Measurements from ENCODE around the gene UBE2F.

The UBE2F gene

DNA sequence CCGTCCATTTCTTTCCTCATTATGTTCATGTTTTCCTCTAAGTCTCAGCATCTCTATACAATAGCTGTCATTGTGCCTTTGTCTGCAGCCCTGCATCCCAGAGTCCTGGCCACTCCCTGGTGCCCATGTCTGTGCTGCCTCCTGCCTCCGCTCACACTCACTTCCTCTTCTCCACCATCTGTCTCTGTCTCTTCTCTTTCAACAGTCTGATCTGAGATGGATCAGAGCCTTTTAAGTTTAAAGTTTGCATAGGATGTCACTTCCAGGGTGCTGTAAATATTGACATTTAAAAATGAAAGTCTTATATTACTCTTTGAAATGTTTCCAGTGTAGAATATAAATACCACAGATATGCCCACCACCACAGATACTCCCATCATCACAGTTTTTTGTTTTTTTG is 42.7 kb downstream of the UBE2F start:
- H3K79me2 ChIP-seq (ENCODE audit: low read length): no peaks in the 10 kb centered on the region
- H3K9me3 ChIP-seq (ENCODE audit: insufficient read depth, low read length): no peaks in the 10 kb centered on the region
- H4K20me1 ChIP-seq (ENCODE audit: insufficient read depth, low read length): no peaks in the 10 kb centered on the region
- no peaks in the 10 kb centered on the region for H3K36me3 ChIP-seq (replicated peaks; ENCODE audit: low read depth, low read length)
- no peaks in the 10 kb centered on the region for H3K27me3 ChIP-seq (ENCODE audit: low read depth, low read length)
- TF ChIP-seq EZH2phosphoT487 (IDR thresholded peaks at IDR 0.05; ENCODE audit: low read depth): no peak
- no peak for TF ChIP-seq CTCF (IDR thresholded peaks at IDR 0.05; ENCODE audit: low read depth, low read length)
- H2AFZ ChIP-seq (ENCODE audit: low read depth, low read length): no peak overlapping the region
- no peak overlapping the region for H3K27ac ChIP-seq (ENCODE audit: low read length)
- H3K9ac ChIP-seq (ENCODE audit: low read length): no peak overlapping the region
- H3K4me3 ChIP-seq (ENCODE audit: low read length): no peak overlapping the region
- H3K4me2 ChIP-seq (ENCODE audit: low read length): no peak overlapping the region
- H3K4me1 ChIP-seq (ENCODE audit: low read length): no peaks in the 10 kb centered on the region; the same call in 1 of the 2 replicates

DNA sequence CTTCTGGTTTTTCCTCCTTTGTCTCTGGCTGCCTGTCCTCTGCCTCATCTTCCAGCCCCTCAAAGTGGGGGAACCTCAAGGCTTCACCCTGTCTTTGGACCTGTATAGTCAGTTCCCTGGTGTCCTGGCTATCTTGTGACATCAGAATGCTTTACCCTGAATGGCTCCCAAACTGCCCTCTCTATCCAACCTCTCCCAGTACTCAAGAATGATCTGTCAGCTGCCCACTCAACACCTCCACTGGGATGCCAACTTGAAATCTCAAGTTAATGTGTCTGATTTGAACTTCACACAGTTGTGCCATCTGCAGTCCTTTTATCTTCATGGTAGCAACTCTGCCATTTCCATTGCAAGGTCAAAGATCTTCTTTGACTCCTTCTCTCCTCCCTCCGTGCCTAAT is 43.8 kb downstream of the UBE2F start:
- Histone ChIP-seq H3K27ac (ENCODE audit: low read length) (no peak overlapping the region), H3K79me2 (ENCODE audit: low read length) (no peaks in the 10 kb centered on the region), H2AFZ (ENCODE audit: low read depth, low read length) (no peak overlapping the region), H3K9ac (ENCODE audit: low read length) (no peak overlapping the region), H3K9me3 (ENCODE audit: insufficient read depth, low read length) (no peaks in the 10 kb centered on the region), H4K20me1 (ENCODE audit: insufficient read depth, low read length) (no peaks in the 10 kb centered on the region), H3K36me3 (replicated peaks; ENCODE audit: low read depth, low read length) (no peaks in the 10 kb centered on the region), H3K4me3 (ENCODE audit: low read length) (no peak overlapping the region), H3K4me1 (ENCODE audit: low read length) (no peaks in the 10 kb centered on the region; the same call in 1 of the 2 replicates), H3K4me2 (ENCODE audit: low read length) (no peak overlapping the region), H3K27me3 (ENCODE audit: low read depth, low read length) (no peaks in the 10 kb centered on the region)
- no peak for TF ChIP-seq CTCF (IDR thresholded peaks at IDR 0.05; ENCODE audit: low read depth, low read length)
- TF ChIP-seq EZH2phosphoT487 (IDR thresholded peaks at IDR 0.05; ENCODE audit: low read depth): no peak

DNA sequence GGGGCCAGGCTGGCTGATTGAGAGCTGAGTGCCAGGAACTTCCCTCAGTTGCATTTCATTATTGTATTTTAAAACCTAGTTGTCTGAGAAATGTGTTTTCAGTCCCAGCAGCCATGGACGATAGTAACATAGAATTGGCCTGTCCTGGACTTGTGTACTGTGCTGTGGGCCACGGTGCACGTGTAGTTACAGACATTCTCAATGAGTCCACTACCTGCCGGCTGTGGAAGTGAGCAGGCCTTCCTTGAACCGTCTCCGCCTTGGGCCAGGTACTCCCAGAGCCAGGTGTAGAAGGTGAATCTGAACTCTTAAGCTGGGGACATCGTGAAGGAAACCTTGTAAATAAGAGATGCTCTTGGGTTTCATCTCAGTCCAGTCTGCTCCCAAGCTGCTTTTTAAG is 47.0 kb downstream of the UBE2F start:
- H3K79me2 ChIP-seq (ENCODE audit: low read length): no peaks in the 10 kb centered on the region
- TF ChIP-seq EZH2phosphoT487 (IDR thresholded peaks at IDR 0.05; ENCODE audit: low read depth) (no peak), CTCF (IDR thresholded peaks at IDR 0.05; ENCODE audit: low read depth, low read length) (no peak)
- no peaks in the 10 kb centered on the region for H4K20me1 ChIP-seq (ENCODE audit: insufficient read depth, low read length)
- no peak overlapping the region for H3K4me2 ChIP-seq (ENCODE audit: low read length)
- H2AFZ ChIP-seq (ENCODE audit: low read depth, low read length): no peak overlapping the region
- H3K4me3 ChIP-seq (ENCODE audit: low read length): no peak overlapping the region
- no peaks in the 10 kb centered on the region for H3K36me3 ChIP-seq (replicated peaks; ENCODE audit: low read depth, low read length)
- H3K4me1 ChIP-seq (ENCODE audit: low read length): no peaks in the 10 kb centered on the region
- H3K9ac ChIP-seq (ENCODE audit: low read length): no peak overlapping the region
- no peak overlapping the region for H3K27ac ChIP-seq (ENCODE audit: low read length)
- H3K27me3 ChIP-seq (ENCODE audit: low read depth, low read length): no peaks in the 10 kb centered on the region
- no peaks in the 10 kb centered on the region for H3K9me3 ChIP-seq (ENCODE audit: insufficient read depth, low read length)

GRCh38 chr2:238015705-238016104 is 48.9 kb downstream of the UBE2F start:
- H3K9me3 ChIP-seq (ENCODE audit: insufficient read depth, low read length): no peaks in the 10 kb centered on the region
- H4K20me1 ChIP-seq (ENCODE audit: insufficient read depth, low read length): no peaks in the 10 kb centered on the region
- no peak overlapping the region for H2AFZ ChIP-seq (ENCODE audit: low read depth, low read length)
- no peaks in the 10 kb centered on the region for H3K79me2 ChIP-seq (ENCODE audit: low read length)
- H3K36me3 ChIP-seq (replicated peaks; ENCODE audit: low read depth, low read length): no peaks in the 10 kb centered on the region
- no peaks in the 10 kb centered on the region for H3K4me1 ChIP-seq (ENCODE audit: low read length)
- H3K4me3 ChIP-seq (ENCODE audit: low read length): no peak overlapping the region
- H3K27ac ChIP-seq (ENCODE audit: low read length): no peak overlapping the region
- H3K4me2 ChIP-seq (ENCODE audit: low read length): no peak overlapping the region
- H3K27me3 ChIP-seq (ENCODE audit: low read depth, low read length): no peaks in the 10 kb centered on the region
- H3K9ac ChIP-seq (ENCODE audit: low read length): no peak overlapping the region
- TF ChIP-seq CTCF (IDR thresholded peaks at IDR 0.05; ENCODE audit: low read depth, low read length) (peak; percentile 45), EZH2phosphoT487 (IDR thresholded peaks at IDR 0.05; ENCODE audit: low read depth) (no peak)
